Pulmonary artery endothelial cell (primary cell): ENCODE data around the gene PCDHA13. TPM values are rescaled to one million over a fixed set of nuclear protein-coding genes. Genes with fewer than 3 reads are reported as not detected.
"Not testable (repeated sequence)": the region's sequence is repeated elsewhere in the genome, so short reads cannot be mapped to it uniquely, and the experiment has no call there.

ENCODE experiments used
- DNase-seq: peaks from one replicate; pipeline ENCODE4 v3.0.0-alpha.2; 2011; ENCODE audit warnings: low read depth, low spot score
- total RNA-seq: library from RNA; depleted of rRNA; stranded (reverse); fragments of >200 nt; gene quantifications from 2 replicates; pipeline ENCODE4 v1.2.3, GENCODE V29; 2014

PCDHA13 gene, protein sequence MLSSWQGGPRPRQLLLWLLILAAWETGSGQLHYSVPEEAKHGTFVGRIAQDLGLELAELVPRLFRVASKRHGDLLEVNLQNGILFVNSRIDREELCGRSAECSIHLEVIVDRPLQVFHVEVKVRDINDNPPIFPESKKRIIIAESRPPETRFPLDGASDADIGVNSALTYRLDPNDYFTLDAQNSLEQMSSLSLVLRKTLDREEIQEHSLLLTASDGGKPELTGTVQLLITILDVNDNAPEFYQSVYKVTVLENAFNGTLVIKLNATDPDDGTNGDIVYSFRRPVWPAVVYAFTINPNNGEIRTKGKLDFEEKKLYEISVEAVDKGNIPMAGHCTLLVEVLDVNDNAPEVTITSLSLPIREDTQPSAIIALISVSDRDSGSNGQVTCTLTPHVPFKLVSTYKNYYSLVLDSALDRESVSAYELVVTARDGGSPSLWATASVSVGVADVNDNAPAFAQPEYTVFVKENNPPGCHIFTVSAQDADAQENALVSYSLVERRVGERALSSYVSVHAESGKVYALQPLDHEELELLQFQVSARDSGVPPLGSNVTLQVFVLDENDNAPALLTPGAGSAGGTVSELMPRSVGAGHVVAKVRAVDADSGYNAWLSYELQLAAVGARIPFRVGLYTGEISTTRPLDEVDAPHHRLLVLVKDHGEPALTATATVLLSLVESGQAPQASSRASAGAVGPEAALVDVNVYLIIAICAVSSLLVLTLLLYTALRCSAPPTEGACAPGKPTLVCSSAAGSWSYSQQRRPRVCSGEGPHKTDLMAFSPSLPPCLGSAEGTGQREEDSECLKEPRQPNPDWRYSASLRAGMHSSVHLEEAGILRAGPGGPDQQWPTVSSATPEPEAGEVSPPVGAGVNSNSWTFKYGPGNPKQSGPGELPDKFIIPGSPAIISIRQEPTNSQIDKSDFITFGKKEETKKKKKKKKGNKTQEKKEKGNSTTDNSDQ
- total RNA-seq, result under 0.01 and 0.04 TPM in 2 replicates

- no peak for DNase-seq
These were observed at the start of gene PCDHA13 for GRCh38 chr5:140881889-140882590. PCDHA13 (plus strand) TSS chr5:140882124; CDS start chr5:140882269, 145 bp downstream.

- DNase-seq, result no peak
These were observed 47.9 kb upstream of the PCDHA13 start, which contains the start of gene PCDHA7 for GRCh38 chr5:140833993-140834392. PCDHA7 (plus strand) TSS chr5:140834269; CDS start chr5:140834384, 115 bp downstream.

DNA sequence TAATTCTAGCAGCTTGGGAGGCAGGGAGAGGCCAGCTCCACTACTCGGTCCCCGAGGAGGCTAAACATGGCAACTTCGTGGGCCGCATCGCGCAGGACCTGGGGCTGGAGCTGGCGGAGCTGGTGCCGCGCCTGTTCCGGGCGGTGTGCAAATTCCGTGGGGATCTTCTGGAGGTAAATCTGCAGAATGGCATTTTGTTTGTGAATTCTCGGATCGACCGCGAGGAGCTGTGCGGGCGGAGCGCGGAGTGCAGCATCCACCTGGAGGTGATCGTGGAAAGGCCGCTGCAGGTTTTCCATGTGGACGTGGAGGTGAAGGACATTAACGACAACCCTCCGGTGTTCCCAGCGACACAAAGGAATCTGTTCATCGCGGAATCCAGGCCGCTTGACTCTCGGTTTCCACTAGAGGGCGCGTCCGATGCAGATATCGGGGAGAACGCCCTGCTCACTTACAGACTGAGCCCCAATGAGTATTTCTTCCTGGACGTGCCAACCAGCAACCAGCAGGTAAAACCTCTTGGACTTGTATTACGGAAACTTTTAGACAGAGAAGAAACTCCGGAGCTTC is 47.4 kb upstream of the PCDHA13 start:
- not testable (repeated sequence) for DNase-seq

GRCh38 chr5:140835622-140836510 is 46.1 kb upstream of the PCDHA13 start:
- no peak for DNase-seq

DNA sequence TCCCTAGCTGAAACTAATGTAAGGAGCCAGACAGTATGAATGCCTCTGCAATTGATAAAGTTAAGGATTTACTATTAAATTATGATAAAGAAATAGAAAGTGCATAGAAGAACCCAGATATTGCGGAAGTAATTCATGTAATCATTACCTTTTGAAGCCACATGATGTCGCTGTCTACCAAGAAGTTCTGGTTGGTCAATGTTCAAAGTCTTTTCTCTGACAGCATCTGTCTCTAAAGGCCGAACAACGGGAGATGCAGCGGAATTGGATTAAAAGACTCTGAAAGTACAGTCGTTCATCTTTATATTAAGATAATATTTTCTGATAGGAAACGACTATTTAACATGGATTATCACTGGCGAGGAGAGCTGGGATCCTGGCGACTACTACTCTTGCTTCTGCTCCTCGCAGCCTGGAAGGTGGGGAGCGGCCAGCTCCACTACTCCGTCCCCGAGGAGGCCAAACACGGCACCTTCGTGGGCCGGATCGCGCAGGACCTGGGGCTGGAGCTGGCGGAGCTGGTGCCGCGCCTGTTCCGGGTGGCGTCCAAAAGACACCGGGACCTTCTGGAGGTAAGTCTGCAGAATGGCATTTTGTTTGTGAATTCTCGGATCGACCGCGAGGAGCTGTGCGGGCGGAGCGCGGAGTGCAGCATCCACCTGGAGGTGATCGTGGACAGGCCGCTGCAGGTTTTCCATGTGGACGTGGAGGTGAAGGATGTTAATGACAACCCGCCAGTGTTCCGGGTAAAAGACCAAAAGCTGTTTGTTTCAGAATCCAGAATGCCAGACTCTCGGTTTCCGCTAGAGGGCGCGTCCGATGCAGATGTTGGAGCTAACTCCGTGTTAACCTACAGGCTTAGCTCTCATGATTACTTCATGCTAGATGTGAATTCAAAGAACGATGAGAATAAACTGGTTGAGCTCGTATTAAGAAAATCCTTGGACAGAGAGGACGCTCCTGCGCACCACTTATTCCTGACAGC is 40.7 kb upstream of the PCDHA13 start, which contains the start of gene PCDHA8:
Gene PCDHA8, plus strand, starts transcription at position 210 of the 985 bp plus-strand sequence. Its CDS starts 135 bp downstream, at position 345.
- DNase-seq, result no peak

DNA sequence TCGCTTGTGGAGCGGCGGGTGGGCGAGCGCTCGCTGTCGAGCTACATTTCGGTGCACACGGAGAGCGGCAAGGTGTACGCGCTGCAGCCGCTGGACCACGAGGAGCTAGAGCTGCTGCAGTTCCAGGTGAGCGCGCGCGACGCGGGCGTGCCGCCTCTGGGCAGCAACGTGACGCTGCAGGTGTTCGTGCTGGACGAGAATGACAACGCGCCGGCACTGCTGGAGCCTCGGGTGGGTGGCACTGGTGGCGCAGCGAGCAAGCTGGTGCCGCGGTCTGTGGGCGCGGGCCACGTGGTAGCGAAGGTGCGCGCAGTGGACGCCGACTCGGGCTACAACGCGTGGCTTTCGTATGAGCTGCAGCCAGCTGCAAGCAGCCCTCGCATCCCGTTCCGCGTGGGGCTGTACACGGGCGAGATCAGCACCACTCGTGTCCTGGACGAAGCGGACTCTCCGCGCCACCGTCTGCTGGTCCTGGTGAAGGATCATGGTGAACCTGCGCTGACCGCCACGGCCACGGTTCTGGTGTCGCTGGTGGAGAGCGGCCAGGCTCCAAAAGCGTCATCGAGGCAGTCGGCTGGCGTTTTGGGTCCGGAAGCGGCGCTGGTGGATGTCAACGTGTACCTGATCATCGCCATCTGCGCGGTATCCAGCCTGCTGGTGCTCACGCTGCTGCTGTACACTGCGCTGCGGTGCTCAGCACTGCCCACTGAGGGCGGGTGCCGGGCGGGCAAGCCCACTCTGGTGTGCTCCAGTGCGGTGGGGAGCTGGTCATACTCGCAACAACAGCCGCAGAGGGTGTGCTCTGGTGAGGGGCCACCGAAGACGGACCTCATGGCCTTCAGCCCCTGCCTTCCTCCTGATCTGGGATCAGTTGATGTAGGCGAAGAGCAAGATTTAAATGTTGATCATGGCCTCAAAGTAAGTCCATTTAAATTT is 38.9 kb upstream of the PCDHA13 start:
- DNase-seq, result no peak

DNA sequence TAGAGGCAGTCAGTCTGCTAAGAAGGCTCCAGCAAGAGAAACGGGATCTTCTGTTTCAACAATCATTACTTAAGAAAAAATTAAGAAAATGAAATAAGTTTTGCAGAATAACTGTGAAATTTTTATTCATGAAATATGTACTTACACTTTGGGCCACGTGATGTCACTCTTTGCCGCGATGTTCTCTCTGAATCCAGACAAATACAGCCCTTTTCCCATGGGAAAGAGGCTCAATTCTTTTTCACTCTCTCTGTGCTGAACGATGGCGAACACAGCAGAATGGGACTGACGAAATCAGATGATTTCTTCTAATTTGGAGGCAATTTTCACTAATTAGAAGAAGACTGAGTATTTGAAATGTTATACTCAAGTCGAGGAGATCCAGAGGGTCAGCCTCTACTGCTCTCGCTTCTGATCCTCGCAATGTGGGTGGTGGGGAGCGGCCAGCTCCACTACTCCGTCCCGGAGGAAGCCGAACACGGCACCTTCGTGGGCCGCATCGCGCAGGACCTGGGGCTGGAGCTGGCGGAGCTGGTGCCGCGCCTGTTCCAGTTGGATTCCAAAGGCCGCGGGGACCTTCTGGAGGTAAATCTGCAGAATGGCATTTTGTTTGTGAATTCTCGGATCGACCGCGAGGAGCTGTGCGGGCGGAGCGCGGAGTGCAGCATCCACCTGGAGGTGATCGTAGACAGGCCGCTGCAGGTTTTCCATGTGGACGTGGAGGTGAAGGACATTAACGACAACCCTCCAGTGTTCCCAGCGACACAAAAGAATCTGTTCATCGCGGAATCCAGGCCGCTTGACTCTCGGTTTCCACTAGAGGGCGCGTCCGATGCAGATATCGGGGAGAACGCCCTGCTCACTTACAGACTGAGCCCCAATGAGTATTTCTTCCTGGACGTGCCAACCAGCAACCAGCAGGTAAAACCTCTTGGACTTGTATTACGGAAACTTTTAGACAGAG is 33.5 kb upstream of the PCDHA13 start, which contains the start of gene PCDHA9:
Gene PCDHA9, plus strand, starts transcription at position 244 of the 964 bp plus-strand sequence. Its CDS starts 114 bp downstream, at position 358.
- DNase-seq, result not testable (repeated sequence)

DNA sequence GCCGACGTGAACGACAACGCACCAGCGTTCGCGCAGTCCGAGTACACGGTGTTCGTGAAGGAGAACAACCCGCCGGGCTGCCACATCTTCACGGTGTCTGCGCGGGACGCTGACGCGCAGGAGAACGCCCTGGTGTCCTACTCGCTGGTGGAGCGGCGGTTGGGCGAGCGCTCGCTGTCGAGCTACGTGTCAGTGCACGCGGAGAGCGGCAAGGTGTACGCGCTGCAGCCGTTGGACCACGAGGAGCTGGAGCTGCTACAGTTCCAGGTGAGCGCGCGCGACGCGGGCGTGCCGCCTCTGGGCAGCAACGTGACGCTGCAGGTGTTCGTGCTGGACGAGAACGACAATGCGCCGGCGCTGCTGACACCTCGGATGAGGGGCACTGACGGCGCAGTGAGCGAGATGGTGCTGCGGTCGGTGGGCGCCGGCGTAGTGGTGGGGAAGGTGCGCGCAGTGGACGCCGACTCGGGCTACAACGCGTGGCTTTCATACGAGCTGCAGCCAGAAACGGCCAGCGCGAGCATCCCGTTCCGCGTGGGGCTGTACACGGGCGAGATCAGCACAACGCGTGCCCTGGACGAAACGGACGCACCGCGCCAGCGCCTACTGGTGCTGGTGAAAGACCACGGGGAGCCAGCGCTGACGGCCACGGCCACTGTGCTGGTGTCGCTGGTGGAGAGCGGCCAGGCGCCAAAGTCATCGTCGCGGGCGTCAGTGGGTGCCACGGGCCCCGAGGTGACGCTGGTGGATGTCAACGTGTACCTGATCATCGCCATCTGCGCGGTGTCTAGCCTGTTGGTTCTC is 31.9 kb upstream of the PCDHA13 start:
- DNase-seq, result not testable (repeated sequence)

DNA sequence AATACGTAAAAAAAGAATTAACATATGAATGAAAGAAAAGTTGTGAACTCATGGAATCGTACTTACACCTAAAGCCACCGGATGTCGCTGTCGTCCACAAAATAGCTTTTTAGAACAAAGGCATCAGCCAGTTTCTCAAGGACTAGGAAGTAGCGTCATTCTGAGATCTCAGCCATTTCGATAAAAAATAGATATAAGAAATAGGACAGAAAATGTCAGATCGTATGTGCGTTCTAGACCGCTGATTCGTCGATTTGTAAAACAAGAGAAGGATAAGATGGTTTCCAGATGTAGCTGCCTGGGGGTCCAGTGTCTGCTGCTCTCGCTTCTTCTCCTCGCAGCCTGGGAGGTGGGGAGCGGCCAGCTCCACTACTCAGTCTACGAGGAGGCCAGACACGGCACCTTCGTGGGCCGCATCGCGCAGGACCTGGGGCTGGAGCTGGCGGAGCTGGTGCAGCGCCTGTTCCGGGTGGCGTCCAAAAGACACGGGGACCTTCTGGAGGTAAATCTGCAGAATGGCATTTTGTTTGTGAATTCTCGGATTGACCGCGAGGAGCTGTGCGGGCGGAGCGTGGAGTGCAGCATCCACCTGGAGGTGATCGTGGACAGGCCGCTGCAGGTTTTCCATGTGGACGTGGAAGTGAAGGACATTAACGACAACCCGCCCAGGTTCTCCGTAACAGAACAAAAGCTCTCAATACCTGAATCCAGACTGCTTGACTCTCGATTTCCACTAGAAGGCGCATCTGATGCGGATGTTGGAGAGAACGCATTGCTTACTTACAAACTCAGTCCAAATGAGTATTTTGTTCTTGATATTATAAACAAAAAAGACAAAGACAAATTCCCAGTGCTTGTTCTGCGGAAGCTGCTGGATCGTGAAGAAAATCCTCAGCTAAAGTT is 25.9 kb upstream of the PCDHA13 start, which contains the start of gene PCDHA10:
Gene PCDHA10, plus strand, starts transcription at position 126 of the 903 bp plus-strand sequence. Its CDS starts 152 bp downstream, at position 278.
- DNase-seq, result no peak

DNA sequence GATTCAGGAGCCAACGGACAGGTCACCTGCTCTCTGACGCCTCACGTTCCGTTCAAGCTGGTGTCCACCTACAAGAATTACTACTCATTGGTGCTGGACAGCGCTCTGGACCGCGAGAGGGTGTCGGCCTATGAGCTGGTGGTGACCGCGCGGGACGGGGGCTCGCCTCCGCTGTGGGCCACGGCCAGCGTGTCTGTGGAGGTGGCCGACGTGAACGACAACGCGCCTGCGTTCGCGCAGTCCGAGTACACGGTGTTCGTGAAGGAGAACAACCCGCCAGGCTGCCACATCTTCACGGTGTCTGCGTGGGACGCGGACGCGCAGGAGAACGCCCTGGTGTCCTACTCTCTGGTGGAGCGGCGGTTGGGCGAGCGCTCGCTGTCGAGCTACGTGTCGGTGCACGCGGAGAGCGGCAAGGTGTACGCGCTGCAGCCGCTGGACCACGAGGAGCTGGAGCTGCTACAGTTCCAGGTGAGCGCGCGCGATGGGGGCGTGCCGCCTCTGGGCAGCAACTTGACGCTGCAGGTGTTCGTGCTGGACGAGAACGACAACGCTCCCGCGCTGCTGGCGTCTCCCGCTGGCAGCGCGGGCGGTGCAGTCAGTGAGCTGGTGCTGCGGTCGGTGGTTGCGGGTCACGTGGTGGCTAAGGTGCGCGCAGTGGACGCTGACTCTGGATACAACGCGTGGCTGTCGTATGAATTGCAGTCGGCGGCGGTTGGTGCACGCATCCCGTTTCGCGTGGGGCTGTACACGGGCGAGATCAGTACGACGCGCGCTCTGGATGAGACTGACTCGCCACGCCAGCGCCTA is 24.5 kb upstream of the PCDHA13 start:
- DNase-seq, result no peak

DNA sequence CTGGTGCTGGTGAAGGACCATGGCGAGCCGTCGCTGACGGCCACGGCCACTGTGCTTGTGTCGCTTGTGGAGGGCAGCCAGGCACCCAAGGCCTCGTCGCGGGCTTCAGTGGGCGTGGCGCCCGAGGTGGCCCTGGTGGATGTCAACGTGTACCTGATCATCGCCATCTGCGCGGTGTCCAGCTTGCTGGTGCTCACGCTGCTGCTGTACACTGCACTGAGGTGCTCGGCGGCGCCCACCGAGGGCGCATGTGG is 24.0 kb upstream of the PCDHA13 start:
- no peak for DNase-seq

DNA sequence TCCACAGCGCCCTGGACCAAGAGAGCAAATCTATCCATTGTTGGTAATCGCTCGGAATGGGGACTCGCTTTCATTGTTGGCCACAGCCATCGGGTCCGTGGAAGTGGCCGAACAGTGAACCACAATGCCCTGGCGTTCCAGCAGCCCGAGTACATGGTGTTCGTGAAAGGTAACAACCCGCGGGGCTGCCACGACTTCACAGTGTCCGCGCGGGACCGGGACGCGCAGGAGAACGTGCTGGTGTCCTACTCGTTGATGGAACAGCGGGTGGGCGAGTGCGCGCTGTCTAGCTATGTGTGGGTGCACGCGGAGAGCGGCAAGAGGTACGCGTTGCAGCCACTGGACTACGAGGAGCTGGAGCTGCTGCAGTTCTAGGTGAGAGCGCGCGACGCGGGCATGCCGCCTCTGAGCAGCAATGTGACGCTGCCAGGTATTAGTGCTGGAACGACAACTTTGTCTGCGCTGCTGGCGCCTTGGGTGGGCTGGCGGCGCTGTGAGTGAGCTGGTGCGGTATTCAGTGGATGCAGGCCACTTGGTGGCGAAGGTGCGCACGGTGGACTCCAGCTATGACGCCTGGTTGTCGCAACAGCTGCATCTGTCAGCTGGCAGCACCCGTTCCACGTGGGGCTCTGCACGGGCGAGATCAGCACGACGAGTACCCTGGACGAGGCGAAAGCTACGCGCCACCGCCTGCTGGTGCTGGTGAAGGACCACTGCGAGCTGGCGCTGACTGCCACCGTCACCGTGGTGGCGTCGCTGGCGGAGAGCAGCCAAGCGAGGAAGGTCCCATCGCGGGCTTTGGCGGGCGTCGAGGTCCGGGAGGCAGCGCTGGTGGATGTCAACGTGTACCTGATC is 19.3 kb upstream of the PCDHA13 start:
- no peak for DNase-seq
